Measurements from ENCODE around the gene ATP6V0A1.

GRCh38 chr17:42422412-42422957 lies 36.2 kb upstream of the ATP6V0A1 start:
- TF ChIP-seq CTCF (IDR thresholded peaks at IDR 0.05; ENCODE audit: low read depth, low read length) = no peak
- no peak for TF ChIP-seq MAX (IDR thresholded peaks at IDR 0.05; ENCODE audit: low read depth, low read length)
- no peak for TF ChIP-seq POLR2A (IDR thresholded peaks at IDR 0.05; ENCODE audit: extremely low read depth, insufficient read length)
- TF ChIP-seq MYC (IDR thresholded peaks at IDR 0.05; ENCODE audit: low read depth, low read length) = no peak

Measured in NB4 (cell line).